Superior temporal gyrus (tissue), 1 donor: ENCODE measurements around the gene OXNAD1.
"Not testable (repeated sequence)": the region's sequence is repeated elsewhere in the genome, so short reads cannot be mapped to it uniquely, and the experiment has no call there.

Source experiments
- DNase-seq: peaks from one replicate; pipeline ENCODE4 v3.0.0-alpha.2; 2016; ENCODE audit errors: extremely low spot score

The OXNAD1 gene

GRCh38 chr3:16304061-16305010 lies 39.3 kb downstream of the OXNAD1 start:
- peak; percentile 12 for DNase-seq

- no peak for DNase-seq
Measured at GRCh38 chr3:16305111-16305541, 40.1 kb downstream of the OXNAD1 start.

GRCh38 chr3:16307832-16308531 lies 43.0 kb downstream of the OXNAD1 start:
- peak; percentile 12 for DNase-seq

- no peak for DNase-seq
Measured at GRCh38 chr3:16308727-16309126, 43.7 kb downstream of the OXNAD1 start.

GRCh38 chr3:16309558-16309957 lies 44.5 kb downstream of the OXNAD1 start:
- peak; percentile 29 for DNase-seq

- DNase-seq, result not testable (repeated sequence)
Measured at GRCh38 chr3:16310486-16310885, 45.5 kb downstream of the OXNAD1 start.

GRCh38 chr3:16311960-16312451 lies 47.0 kb downstream of the OXNAD1 start:
- DNase-seq, result no peak

GRCh38 chr3:16313886-16314645 lies 49.1 kb downstream of the OXNAD1 start:
- DNase-seq, result no peak

GRCh38 chr3:16315623-16316022 lies 50.6 kb downstream of the OXNAD1 start:
- DNase-seq, result no peak

- no peak for DNase-seq
Measured at GRCh38 chr3:16316396-16316795, 51.4 kb downstream of the OXNAD1 start.

- DNase-seq, result no peak
Measured at GRCh38 chr3:16316847-16317560, 52.0 kb downstream of the OXNAD1 start.

GRCh38 chr3:16317561-16317945 lies 52.5 kb downstream of the OXNAD1 start:
- no peak for DNase-seq

- DNase-seq, result no peak
Measured at GRCh38 chr3:16318176-16318575, 53.2 kb downstream of the OXNAD1 start.

- DNase-seq, result no peak
Measured at GRCh38 chr3:16319307-16319706, 54.3 kb downstream of the OXNAD1 start.

GRCh38 chr3:16319723-16320122 lies 54.7 kb downstream of the OXNAD1 start:
- DNase-seq, result no peak

- no peak for DNase-seq
Measured at GRCh38 chr3:16320711-16321110, 55.7 kb downstream of the OXNAD1 start.

GRCh38 chr3:16322189-16322588 lies 57.2 kb downstream of the OXNAD1 start:
- no peak for DNase-seq

GRCh38 chr3:16323737-16324136 lies 58.7 kb downstream of the OXNAD1 start:
- DNase-seq, result no peak

GRCh38 chr3:16325850-16326249 lies 60.8 kb downstream of the OXNAD1 start:
- DNase-seq, result no peak

- no peak for DNase-seq
Measured at GRCh38 chr3:16326724-16327349, 61.8 kb downstream of the OXNAD1 start.

GRCh38 chr3:16328124-16328523 lies 63.1 kb downstream of the OXNAD1 start:
- DNase-seq, result no peak
